Panc1 (cell line): ENCODE data around the gene TNS4.

Experiments used
- POLR2AphosphoS5 ChIP-seq: IDR thresholded peaks from 2 replicates; pipeline ENCODE4 v1.6.1; 2012; ENCODE audit warnings: mild to moderate bottlenecking, low read depth, low read length, moderate library complexity
- SIN3A ChIP-seq: IDR thresholded peaks from 2 replicates; pipeline ENCODE4 v1.6.1; 2012; ENCODE audit warnings: low read depth, mild to moderate bottlenecking, low read length, moderate library complexity, borderline replicate concordance; ENCODE audit not compliant: insufficient read depth
- TF ChIP-seq, protein P1 (sequence below): fragments of 450-650 bp; IDR thresholded peaks from 2 replicates; pipeline ENCODE4 v1.5.1; 2017; ENCODE audit warnings: mild to moderate bottlenecking

DNA sequence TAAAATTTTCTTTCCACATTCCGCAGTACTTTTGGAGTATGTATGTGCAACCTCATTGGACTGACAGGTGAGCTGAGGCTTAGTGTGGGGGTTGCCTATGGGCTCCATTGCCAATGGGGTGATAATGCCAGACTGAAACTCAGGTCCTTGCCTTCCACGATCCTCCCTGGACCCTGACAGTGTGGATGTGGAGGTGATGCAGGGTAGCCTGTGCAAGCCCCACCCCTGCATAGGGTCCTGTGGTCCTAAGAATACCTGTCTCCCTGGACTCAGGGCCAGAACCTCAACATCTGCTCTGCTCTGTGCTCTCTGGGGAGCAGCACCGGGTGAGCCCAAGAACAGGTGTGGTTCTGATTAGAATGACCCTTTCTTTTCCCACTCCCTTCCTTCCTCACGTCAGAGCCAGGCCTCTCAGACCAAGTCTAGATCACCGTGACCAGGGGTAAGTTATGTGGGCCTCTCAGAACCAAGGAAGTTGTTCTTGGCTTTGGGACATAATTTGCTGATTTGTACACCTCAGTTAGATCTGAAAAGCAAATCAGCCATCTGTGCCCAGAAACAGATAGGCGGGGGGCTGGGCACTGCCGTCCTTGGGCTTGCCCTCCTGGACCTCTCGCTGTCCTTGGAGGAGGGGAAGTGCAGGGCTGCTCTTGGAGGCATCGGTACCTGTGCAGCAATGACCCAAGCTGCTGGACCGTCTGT is 8.4 kb upstream of the TNS4 start:
- TF ChIP-seq SIN3A: no peak
- TF ChIP-seq, protein P1, sequence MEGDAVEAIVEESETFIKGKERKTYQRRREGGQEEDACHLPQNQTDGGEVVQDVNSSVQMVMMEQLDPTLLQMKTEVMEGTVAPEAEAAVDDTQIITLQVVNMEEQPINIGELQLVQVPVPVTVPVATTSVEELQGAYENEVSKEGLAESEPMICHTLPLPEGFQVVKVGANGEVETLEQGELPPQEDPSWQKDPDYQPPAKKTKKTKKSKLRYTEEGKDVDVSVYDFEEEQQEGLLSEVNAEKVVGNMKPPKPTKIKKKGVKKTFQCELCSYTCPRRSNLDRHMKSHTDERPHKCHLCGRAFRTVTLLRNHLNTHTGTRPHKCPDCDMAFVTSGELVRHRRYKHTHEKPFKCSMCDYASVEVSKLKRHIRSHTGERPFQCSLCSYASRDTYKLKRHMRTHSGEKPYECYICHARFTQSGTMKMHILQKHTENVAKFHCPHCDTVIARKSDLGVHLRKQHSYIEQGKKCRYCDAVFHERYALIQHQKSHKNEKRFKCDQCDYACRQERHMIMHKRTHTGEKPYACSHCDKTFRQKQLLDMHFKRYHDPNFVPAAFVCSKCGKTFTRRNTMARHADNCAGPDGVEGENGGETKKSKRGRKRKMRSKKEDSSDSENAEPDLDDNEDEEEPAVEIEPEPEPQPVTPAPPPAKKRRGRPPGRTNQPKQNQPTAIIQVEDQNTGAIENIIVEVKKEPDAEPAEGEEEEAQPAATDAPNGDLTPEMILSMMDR: no peak
- TF ChIP-seq POLR2AphosphoS5: no peak
